ENCODE data around the gene ZNF335.

The ZNF335 gene

GRCh38 chr20:45919542-45920399 lies 52.2 kb downstream of the ZNF335 start:
- no CpG with 5 or more reads among the region's 11 CpGs for WGBS, 2 donors (ENCODE audit: extremely low coverage in 2 of 2, insufficient read length in 2 of 2, insufficient replicate concordance in 1 of 2)
- Histone ChIP-seq H3K14ac (ENCODE audit: low read length) (no peak overlapping the region), H2AK5ac (ENCODE audit: low read depth, low read length) (no peak overlapping the region), H3K4me2 (ENCODE audit: insufficient read depth, low read length, poor library complexity, severe bottlenecking) (no peak overlapping the region), H3K36me3 (replicated peaks in 1 of 2; ENCODE audit: control insufficient read depth in 2 of 2, insufficient read depth in 2 of 2, low read length in 2 of 2) (no peaks in the 10 kb centered on the region), H4K8ac (ENCODE audit: low read depth, low read length) (no peak overlapping the region), H2BK15ac (ENCODE audit: low read length) (no peak overlapping the region), H3K4me3 (ENCODE audit: low read length in 2 of 2) (no peak overlapping the region), H2BK5ac (ENCODE audit: low read length) (no peak overlapping the region), H3K9me3 (replicated peaks in 1 of 2; ENCODE audit: control insufficient read depth in 2 of 2, insufficient read depth in 1 of 2, low read depth in 1 of 2, low read length in 2 of 2) (no peaks in the 10 kb centered on the region), H3K79me1 (ENCODE audit: low read depth, low read length) (no peaks in the 10 kb centered on the region), H2BK12ac (ENCODE audit: low read length) (no peak overlapping the region), H3K4me1 (ENCODE audit: control insufficient read depth in 2 of 2, insufficient read depth in 1 of 2, low read depth in 1 of 2, low read length in 2 of 2) (peaks cover 0 to 8% of the 10 kb centered on the region in 2 donors), H3K18ac (ENCODE audit: low read length) (no peak overlapping the region), H3K27ac (replicated peaks; ENCODE audit: low read length) (no peak overlapping the region), H2BK120ac (ENCODE audit: low read depth, low read length) (no peak overlapping the region), H3K9ac (ENCODE audit: low read depth, low read length, poor library complexity) (no peak overlapping the region), H3K27me3 (ENCODE audit: control insufficient read depth in 3 of 3, insufficient read depth in 3 of 3, low read depth in 1 of 3, low read length in 3 of 3) (peaks cover 0 to 3% (median 0%) of the 10 kb centered on the region in 3 experiments), H4K91ac (ENCODE audit: low read depth, low read length, poor library complexity) (no peak overlapping the region), H3K4ac (ENCODE audit: low read length) (no peak overlapping the region), H2AFZ (ENCODE audit: low read length) (peak overlapping the region; percentile 36), H3K23ac (ENCODE audit: low read depth, low read length, poor library complexity) (no peak overlapping the region)
- no peak for DNase-seq (ENCODE audit: low spot score)

GRCh38 chr20:45918779-45919537 lies 53.0 kb downstream of the ZNF335 start:
- H3K27ac ChIP-seq (replicated peaks; ENCODE audit: low read length): no peak overlapping the region
- no peak overlapping the region for H3K4me3 ChIP-seq (ENCODE audit: low read length in 2 of 2)
- no peak overlapping the region for H3K23ac ChIP-seq (ENCODE audit: low read depth, low read length, poor library complexity)
- H4K91ac ChIP-seq (ENCODE audit: low read depth, low read length, poor library complexity): no peak overlapping the region
- H3K4me1 ChIP-seq (ENCODE audit: control insufficient read depth in 2 of 2, insufficient read depth in 1 of 2, low read depth in 1 of 2, low read length in 2 of 2): peaks cover 0 to 8% of the 10 kb centered on the region in 2 donors
- H2BK12ac ChIP-seq (ENCODE audit: low read length): no peak overlapping the region
- no peak overlapping the region for H3K4ac ChIP-seq (ENCODE audit: low read length)
- H3K9ac ChIP-seq (ENCODE audit: low read depth, low read length, poor library complexity): no peak overlapping the region
- H2AFZ ChIP-seq (ENCODE audit: low read length): no peak overlapping the region
- no peak overlapping the region for H2BK15ac ChIP-seq (ENCODE audit: low read length)
- H2BK5ac ChIP-seq (ENCODE audit: low read length): no peak overlapping the region
- no peak overlapping the region for H3K4me2 ChIP-seq (ENCODE audit: insufficient read depth, low read length, poor library complexity, severe bottlenecking)
- no peak overlapping the region for H2BK120ac ChIP-seq (ENCODE audit: low read depth, low read length)
- H3K27me3 ChIP-seq (ENCODE audit: control insufficient read depth in 3 of 3, insufficient read depth in 3 of 3, low read depth in 1 of 3, low read length in 3 of 3): peaks cover 0 to 3% (median 0%) of the 10 kb centered on the region in 3 experiments
- H2AK5ac ChIP-seq (ENCODE audit: low read depth, low read length): no peak overlapping the region
- H3K36me3 ChIP-seq (replicated peaks in 1 of 2; ENCODE audit: control insufficient read depth in 2 of 2, insufficient read depth in 2 of 2, low read length in 2 of 2): no peaks in the 10 kb centered on the region
- no peaks in the 10 kb centered on the region for H3K9me3 ChIP-seq (replicated peaks in 1 of 2; ENCODE audit: control insufficient read depth in 2 of 2, insufficient read depth in 1 of 2, low read depth in 1 of 2, low read length in 2 of 2)
- H3K18ac ChIP-seq (ENCODE audit: low read length): no peak overlapping the region
- H3K14ac ChIP-seq (ENCODE audit: low read length): no peak overlapping the region
- H4K8ac ChIP-seq (ENCODE audit: low read depth, low read length): no peak overlapping the region
- WGBS, 2 donors (ENCODE audit: extremely low coverage in 2 of 2, insufficient read length in 2 of 2, insufficient replicate concordance in 1 of 2): no CpG with 5 or more reads among the region's 12 CpGs
- H3K79me1 ChIP-seq (ENCODE audit: low read depth, low read length): no peaks in the 10 kb centered on the region
- no peak for DNase-seq (ENCODE audit: low spot score)

GRCh38 chr20:45918182-45918737 lies 53.7 kb downstream of the ZNF335 start:
- no CpG with 5 or more reads among the region's 5 CpGs for WGBS, 2 donors (ENCODE audit: extremely low coverage in 2 of 2, insufficient read length in 2 of 2, insufficient replicate concordance in 1 of 2)
- no peak overlapping the region for H3K18ac ChIP-seq (ENCODE audit: low read length)
- no peak overlapping the region for H2BK120ac ChIP-seq (ENCODE audit: low read depth, low read length)
- H4K91ac ChIP-seq (ENCODE audit: low read depth, low read length, poor library complexity): no peak overlapping the region
- no peak for DNase-seq (ENCODE audit: low spot score)
- no peak overlapping the region for H3K23ac ChIP-seq (ENCODE audit: low read depth, low read length, poor library complexity)
- H2AFZ ChIP-seq (ENCODE audit: low read length): peak overlapping the region; percentile 75
- H2BK5ac ChIP-seq (ENCODE audit: low read length): no peak overlapping the region
- H3K27me3 ChIP-seq (ENCODE audit: control insufficient read depth in 3 of 3, insufficient read depth in 3 of 3, low read depth in 1 of 3, low read length in 3 of 3): peaks cover 0 to 3% (median 0%) of the 10 kb centered on the region in 3 experiments
- H3K4me1 ChIP-seq (ENCODE audit: control insufficient read depth in 2 of 2, insufficient read depth in 1 of 2, low read depth in 1 of 2, low read length in 2 of 2): peaks cover 0 to 8% of the 10 kb centered on the region in 2 donors
- H3K14ac ChIP-seq (ENCODE audit: low read length): no peak overlapping the region
- H3K4me2 ChIP-seq (ENCODE audit: insufficient read depth, low read length, poor library complexity, severe bottlenecking): no peak overlapping the region
- H2BK15ac ChIP-seq (ENCODE audit: low read length): no peak overlapping the region
- H3K36me3 ChIP-seq (replicated peaks in 1 of 2; ENCODE audit: control insufficient read depth in 2 of 2, insufficient read depth in 2 of 2, low read length in 2 of 2): no peaks in the 10 kb centered on the region
- H3K4me3 ChIP-seq (ENCODE audit: low read length in 2 of 2): no peak overlapping the region
- H3K9me3 ChIP-seq (replicated peaks in 1 of 2; ENCODE audit: control insufficient read depth in 2 of 2, insufficient read depth in 1 of 2, low read depth in 1 of 2, low read length in 2 of 2): no peaks in the 10 kb centered on the region
- no peak overlapping the region for H4K8ac ChIP-seq (ENCODE audit: low read depth, low read length)
- H3K9ac ChIP-seq (ENCODE audit: low read depth, low read length, poor library complexity): no peak overlapping the region
- H3K79me1 ChIP-seq (ENCODE audit: low read depth, low read length): no peaks in the 10 kb centered on the region
- H2BK12ac ChIP-seq (ENCODE audit: low read length): no peak overlapping the region
- no peak overlapping the region for H2AK5ac ChIP-seq (ENCODE audit: low read depth, low read length)
- no peak overlapping the region for H3K27ac ChIP-seq (replicated peaks; ENCODE audit: low read length)
- no peak overlapping the region for H3K4ac ChIP-seq (ENCODE audit: low read length)

- no peak overlapping the region for H3K9ac ChIP-seq (ENCODE audit: low read depth, low read length, poor library complexity)
- peaks cover 0 to 3% (median 0%) of the 10 kb centered on the region in 3 experiments for H3K27me3 ChIP-seq (ENCODE audit: control insufficient read depth in 3 of 3, insufficient read depth in 3 of 3, low read depth in 1 of 3, low read length in 3 of 3)
- no peak overlapping the region for H3K18ac ChIP-seq (ENCODE audit: low read length)
- H3K9me3 ChIP-seq (replicated peaks in 1 of 2; ENCODE audit: control insufficient read depth in 2 of 2, insufficient read depth in 1 of 2, low read depth in 1 of 2, low read length in 2 of 2): no peaks in the 10 kb centered on the region
- H4K91ac ChIP-seq (ENCODE audit: low read depth, low read length, poor library complexity): no peak overlapping the region
- H2BK120ac ChIP-seq (ENCODE audit: low read depth, low read length): no peak overlapping the region
- H3K27ac ChIP-seq (replicated peaks; ENCODE audit: low read length): no peak overlapping the region
- DNase-seq (ENCODE audit: low spot score): no peak
- H2BK5ac ChIP-seq (ENCODE audit: low read length): no peak overlapping the region
- no peak overlapping the region for H3K23ac ChIP-seq (ENCODE audit: low read depth, low read length, poor library complexity)
- H2AFZ ChIP-seq (ENCODE audit: low read length): peak overlapping the region; percentile 75
- H3K79me1 ChIP-seq (ENCODE audit: low read depth, low read length): no peaks in the 10 kb centered on the region
- no peak overlapping the region for H2BK12ac ChIP-seq (ENCODE audit: low read length)
- H3K36me3 ChIP-seq (replicated peaks in 1 of 2; ENCODE audit: control insufficient read depth in 2 of 2, insufficient read depth in 2 of 2, low read length in 2 of 2): no peaks in the 10 kb centered on the region
- WGBS, 2 donors (ENCODE audit: extremely low coverage in 2 of 2, insufficient read length in 2 of 2, insufficient replicate concordance in 1 of 2): no CpG with 5 or more reads among the region's 5 CpGs
- peaks cover 0 to 8% of the 10 kb centered on the region in 2 donors for H3K4me1 ChIP-seq (ENCODE audit: control insufficient read depth in 2 of 2, insufficient read depth in 1 of 2, low read depth in 1 of 2, low read length in 2 of 2)
- no peak overlapping the region for H4K8ac ChIP-seq (ENCODE audit: low read depth, low read length)
- no peak overlapping the region for H3K4me2 ChIP-seq (ENCODE audit: insufficient read depth, low read length, poor library complexity, severe bottlenecking)
- H2AK5ac ChIP-seq (ENCODE audit: low read depth, low read length): no peak overlapping the region
- H3K14ac ChIP-seq (ENCODE audit: low read length): no peak overlapping the region
- no peak overlapping the region for H3K4ac ChIP-seq (ENCODE audit: low read length)
- no peak overlapping the region for H2BK15ac ChIP-seq (ENCODE audit: low read length)
- H3K4me3 ChIP-seq (ENCODE audit: low read length in 2 of 2): no peak overlapping the region
These were observed 54.2 kb downstream of the ZNF335 start for GRCh38 chr20:45917790-45918141.

All from neuronal stem cell (in vitro differentiated cells).